Keratinocyte (primary cell): ENCODE measurements around the gene OR1E2.

Experiments
- EZH2 ChIP-seq: IDR thresholded peaks from one replicate; pipeline ENCODE4 v1.6.1; 2012; ENCODE audit warnings: inconsistent platforms, mild to moderate bottlenecking, low read length, moderate library complexity
- TF ChIP-seq, protein P1 (sequence below), 3 experiments: IDR thresholded peaks in 1 of 3; conservative IDR thresholded peaks in 1 of 3; optimal IDR thresholded peaks in 1 of 3; 2 replicates in 2 of 3; 3 replicates in 1 of 3; pipeline versions ENCODE3 to v1.5.1; 2011; ENCODE audit warnings: low read length in 3 of 3, mild to moderate bottlenecking in 3 of 3, moderate library complexity in 2 of 3, control low read depth in 1 of 3, inconsistent platforms in 1 of 3; ENCODE audit not compliant: insufficient read depth in 2 of 3; ENCODE audit errors: extremely low read depth in 1 of 3

GRCh38 chr17:3415610-3416009, 18.0 kb downstream of the OR1E2 start:
- no peak for TF ChIP-seq EZH2
- TF ChIP-seq, protein P1, sequence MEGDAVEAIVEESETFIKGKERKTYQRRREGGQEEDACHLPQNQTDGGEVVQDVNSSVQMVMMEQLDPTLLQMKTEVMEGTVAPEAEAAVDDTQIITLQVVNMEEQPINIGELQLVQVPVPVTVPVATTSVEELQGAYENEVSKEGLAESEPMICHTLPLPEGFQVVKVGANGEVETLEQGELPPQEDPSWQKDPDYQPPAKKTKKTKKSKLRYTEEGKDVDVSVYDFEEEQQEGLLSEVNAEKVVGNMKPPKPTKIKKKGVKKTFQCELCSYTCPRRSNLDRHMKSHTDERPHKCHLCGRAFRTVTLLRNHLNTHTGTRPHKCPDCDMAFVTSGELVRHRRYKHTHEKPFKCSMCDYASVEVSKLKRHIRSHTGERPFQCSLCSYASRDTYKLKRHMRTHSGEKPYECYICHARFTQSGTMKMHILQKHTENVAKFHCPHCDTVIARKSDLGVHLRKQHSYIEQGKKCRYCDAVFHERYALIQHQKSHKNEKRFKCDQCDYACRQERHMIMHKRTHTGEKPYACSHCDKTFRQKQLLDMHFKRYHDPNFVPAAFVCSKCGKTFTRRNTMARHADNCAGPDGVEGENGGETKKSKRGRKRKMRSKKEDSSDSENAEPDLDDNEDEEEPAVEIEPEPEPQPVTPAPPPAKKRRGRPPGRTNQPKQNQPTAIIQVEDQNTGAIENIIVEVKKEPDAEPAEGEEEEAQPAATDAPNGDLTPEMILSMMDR (optimal IDR thresholded peaks at IDR 0.05 in 1 of 3, IDR thresholded peaks at IDR 0.05 in 1 of 3, conservative IDR thresholded peaks at IDR 0.05 in 1 of 3; ENCODE audit: extremely low read depth in 1 of 3, insufficient read depth in 2 of 3, low read length in 3 of 3) = no peak
